Astrocyte of the hippocampus (primary cell): ENCODE measurements around the gene ITSN1.
"Not testable (repeated sequence)": the region's sequence is repeated elsewhere in the genome, so short reads cannot be mapped to it uniquely, and the experiment has no call there.

Source experiments
- DNase-seq: peaks from one replicate; pipeline ENCODE4 v3.0.0; 2011; ENCODE audit warnings: low read depth, low spot score

The ITSN1 gene

DNA sequence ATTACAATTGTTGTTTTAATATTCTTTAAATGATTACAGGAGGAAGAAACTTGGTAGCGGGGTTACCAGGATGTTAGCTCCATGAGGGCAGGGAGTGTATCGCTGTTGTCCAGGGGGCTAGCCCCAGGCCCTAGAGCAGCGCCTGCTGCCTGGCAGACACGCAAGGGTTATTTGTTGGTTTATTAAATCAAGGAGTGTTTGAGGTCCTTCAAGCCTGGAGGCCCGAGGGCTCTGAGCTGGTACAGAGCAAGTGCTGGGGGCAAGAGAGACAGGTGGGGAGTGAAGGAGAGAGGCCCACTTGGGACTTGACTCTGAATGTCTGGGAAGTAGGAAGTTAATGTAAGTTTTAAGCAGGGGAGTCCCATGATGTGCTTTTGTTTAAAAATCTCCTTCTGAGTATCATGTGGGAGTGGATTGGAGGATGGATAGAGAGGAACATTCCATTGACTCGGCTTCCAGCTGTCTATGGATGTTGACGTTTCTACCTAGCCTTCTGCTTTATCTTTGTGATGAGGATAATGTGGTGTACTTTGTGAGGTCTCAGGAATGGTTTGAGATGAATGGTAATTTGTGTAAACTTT, 8.7 kb downstream of the ITSN1 start:
- no peak for DNase-seq

DNA sequence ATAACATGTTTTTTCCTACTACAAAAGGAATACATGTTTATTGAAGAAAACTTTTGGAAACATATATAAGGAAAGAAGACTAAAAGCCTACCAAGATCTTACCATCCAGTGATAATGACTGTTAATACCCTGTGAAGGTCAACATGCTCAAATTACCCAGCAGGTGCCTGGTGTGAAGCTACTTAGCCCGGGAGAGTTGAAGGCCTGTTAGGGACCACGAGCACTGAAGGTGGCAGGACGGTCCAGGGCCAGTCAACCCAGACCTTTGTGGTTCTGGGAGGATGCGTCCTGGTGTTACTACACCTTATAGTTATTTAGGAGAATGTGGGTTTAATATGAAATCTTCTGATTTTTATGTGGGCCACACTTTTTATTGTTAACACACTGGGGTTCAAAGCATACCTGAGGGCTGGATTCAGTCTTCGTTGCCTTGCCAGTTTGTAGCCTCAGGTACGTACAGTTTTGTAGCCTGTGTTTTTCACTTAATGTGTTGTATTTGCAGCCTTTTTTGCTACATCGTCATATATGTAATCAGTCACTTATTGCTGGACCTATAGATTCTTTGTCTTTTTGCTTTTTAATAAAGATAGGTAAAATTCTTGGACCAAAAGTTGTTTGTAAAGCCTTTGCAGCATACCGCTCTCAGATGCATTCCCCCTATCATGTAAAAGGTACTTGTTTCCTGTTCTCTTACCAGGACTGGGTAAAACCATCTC, 9.8 kb downstream of the ITSN1 start:
- DNase-seq, result no peak

DNA sequence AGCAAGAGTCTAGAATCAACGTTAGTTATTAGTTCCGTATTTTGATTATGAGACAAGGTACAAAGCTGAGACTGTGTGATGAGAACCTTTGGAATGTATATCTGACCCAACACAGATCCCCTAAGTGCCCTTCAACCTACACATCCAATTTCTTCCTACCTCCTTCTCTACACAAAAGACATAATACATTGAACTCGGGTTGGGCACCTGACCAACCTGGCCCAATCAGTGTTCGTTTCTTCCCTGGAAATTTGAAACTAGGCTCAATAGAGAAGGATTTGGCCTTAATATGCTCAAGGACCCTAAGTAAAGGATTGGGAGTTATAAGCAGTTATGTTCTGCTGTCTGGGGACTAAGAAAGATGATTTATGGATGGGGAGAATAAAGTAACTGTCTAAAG, 12.1 kb downstream of the ITSN1 start:
- no peak for DNase-seq

DNA sequence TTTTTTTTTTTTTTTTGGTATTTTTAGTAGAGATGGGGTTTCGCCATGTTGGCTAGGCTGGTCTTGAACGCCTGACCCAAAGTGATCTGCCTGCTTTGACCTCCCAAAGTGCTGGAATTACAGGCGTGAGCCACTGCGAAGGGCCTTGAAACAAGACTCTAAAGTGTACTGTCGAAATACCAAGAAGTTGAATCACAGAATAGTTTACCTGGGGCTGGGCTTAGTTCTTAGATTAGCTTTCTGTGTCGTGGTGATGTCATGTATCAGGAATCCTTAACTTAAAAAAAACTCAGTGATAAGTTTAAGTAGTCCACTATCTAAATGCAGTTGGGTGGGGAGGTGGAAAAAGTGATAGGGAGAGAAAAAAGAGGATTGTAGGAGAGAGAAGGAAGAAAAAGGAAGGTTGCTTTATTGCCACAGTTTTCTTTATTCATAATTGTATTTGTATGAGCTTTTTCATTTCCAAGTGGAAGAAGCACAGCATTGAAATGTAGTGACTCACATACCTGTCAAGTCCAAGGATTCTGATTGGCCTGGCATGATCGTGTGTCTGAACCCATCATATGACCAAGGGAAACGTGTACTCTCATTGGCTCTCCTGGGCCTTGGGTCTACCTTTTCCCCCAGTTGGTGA, 13.4 kb downstream of the ITSN1 start:
- peak; percentile 93 for DNase-seq

DNA sequence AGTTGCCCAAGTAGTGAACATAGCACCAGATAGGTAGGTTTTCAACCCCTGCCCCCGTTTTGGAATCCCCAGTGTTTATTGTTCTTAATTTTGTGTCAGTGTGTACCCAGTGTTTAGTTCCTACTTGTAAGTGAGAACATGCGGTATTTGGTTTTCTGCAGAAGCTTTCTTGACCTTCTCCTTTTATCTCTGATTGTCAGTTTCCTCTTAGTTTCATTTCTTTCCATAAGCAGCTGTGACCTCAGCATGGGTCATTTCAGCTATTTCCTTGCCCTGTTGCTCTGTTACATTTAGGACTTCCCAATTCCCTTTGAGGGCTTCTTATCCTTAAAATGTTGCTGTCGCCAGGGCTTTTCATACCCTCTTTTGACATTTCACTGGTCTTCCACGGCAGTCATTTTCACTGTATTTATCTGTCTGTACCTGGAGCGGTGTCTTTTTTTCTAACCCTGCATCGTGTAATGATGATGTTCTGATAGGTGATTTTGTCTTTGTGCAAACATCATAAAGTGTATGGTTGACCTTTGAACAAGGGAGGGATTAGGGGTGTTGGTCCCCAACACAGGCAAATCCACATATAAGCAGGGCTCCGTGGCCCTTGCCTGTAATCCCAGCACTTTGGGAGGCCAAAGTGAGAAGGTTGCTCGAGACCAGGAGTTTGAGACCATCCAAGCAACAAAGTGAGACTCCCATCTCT, 15.0 kb downstream of the ITSN1 start:
- no peak for DNase-seq

DNA sequence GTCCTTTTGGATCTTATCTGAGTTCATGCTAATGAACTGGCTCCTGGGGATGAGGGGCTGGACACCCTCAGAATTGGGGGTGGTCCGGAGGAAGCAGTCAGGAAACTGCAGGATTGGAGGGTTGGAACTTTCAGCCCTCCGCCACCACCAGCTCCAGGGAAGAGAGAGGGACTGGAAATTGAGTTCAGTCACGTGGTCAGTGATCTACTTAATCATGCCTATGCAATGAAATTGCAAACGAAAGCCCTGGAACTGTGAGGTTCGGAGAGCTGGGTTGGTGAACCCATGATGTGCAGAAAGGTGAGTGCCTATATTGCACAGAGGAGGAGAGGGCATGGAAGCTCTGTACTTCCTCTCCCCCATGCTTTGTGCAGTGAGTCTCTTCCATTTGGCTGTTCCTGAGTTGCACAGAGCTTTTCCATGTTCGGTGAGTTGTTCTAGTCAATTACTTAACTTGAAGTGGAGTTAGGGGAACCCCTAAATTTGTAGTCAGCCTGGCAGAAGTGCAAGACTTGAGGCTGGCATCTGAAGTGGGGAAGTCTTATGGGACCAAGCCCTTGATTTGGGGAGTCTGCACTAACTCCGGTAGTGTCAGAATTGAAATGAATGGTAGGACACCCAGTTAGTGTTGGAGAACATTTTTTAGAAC, 16.7 kb downstream of the ITSN1 start:
- no peak for DNase-seq

DNA sequence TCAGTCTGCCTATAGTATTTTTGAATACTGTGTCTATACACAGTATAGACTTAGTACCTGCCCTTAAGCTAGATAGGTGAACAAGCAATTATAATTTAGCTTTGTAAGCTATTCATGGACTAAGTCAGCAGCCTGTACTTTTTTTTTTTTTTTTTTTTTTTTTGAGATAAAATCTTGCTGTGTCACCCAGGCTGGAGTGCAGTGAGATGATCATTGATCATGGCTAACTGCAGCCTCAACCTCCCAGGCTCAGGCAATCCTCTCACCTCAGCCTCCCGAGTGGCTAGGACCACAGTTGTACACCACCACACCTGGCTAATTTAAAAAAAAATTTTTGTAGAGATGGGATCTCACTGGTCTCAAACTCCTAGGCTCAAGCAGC, 17.3 kb downstream of the ITSN1 start:
- no peak for DNase-seq

DNA sequence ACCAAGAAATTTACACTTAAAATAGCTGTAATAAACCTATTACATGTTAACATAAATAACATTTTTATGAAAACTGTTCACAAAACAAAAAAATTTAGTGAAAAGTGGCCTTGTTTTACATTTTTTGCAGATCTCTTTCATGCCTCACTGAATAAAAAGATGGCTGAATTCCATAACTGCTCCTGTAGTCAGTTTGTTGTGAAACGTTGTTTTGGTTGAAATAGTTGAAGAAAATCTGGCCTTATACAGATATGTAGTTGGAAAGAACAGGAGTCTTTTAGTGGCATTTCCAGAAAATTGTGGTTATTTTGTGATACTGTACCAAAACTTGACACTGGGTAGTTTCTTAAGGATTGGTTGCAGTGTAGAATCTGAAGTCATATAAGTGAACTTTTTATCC, 18.1 kb downstream of the ITSN1 start:
- peak; percentile 48 for DNase-seq

DNA sequence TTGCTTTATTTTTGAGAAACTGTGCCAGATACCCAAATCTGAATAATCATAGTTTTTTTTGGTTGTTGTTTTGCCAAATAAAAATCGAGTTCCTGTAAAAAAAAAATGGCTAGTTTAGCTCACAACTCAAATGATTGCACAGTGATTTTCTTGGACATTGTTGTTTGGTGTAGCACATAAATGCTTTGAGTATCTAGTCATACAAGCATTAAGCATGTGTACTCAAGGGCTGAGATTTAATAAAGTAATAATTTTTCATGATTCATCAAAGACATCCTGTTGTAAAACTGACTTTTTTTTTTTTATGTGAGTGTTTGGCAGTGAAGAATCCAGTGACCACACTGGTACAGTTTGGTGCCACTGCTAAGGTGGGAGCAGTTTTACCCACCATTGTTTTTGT, 18.8 kb downstream of the ITSN1 start:
- DNase-seq, result no peak

DNA sequence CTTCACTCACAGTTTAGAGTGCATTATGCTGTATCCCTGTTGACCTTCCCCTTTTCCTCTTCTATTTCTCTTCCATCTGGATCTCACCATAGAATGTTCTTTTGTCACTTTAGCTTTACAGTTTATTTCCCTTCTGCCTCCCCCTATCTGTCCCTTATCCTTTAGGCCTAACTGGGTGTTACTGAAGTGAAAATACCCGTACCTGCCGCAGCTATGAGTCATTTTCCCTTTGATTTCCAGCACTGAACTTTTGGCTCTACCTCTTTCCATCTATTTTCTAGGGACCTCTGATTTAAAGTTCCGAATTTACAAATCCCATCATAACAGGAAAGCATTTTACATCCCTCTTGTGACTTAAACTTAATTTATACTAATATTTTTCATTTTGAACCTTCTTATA, 19.7 kb downstream of the ITSN1 start:
- no peak for DNase-seq

DNA sequence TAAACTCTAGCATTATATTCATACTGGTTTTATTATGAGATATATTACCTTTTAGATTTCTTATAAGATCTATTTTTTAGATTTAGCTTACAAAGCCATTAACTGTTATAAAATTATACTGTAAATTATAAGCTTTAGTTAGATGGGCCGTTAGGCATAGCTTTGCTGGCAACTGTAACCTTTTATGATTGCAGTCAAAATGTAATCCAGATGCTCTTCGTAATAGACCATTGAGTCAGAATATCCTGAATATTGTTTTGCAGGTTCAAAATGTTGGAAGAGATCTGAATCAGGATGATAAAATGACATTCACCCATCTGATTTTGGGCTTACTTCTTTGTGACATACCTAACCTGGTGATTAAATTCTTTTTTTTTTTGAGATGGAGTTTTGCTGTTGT, 20.9 kb downstream of the ITSN1 start:
- no peak for DNase-seq

DNA sequence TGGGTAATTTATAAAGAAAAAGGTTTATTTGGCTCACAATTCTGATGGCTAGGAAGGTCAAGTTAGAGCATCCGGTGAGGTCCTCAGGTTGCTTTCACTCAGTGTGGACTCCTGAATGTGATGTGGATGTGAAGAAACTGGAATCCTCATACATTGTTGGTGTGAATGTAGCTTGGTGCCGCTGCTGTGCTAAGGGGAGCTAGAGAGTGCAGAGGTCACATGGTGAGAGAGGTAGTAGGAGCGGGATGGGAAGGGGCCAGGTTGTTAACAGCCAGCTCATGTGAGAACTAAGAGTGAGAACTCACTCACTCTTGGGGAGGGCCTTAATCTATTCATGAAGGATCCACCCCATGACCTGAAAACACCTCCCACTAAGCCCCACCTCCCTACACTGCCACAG, 21.8 kb downstream of the ITSN1 start:
- DNase-seq, result no peak

DNA sequence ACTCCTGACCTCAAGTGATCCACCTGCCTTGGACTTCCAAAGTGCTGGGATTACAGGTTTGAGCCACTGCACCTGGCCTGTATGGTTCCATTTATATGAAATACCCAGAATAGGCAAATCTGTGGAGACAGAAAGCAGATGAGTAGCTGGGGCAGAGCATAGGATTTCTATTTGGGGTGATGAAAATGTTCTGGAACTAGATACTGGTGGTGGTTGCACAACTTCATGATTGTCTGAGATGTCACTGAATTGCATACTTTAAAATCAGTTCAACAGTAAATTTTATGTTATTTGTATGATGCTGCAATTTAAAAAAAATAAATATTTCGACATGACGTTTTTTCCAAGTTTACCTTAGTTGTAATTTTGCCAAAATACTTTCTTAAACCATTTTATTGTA, 23.9 kb downstream of the ITSN1 start:
- no peak for DNase-seq

DNA sequence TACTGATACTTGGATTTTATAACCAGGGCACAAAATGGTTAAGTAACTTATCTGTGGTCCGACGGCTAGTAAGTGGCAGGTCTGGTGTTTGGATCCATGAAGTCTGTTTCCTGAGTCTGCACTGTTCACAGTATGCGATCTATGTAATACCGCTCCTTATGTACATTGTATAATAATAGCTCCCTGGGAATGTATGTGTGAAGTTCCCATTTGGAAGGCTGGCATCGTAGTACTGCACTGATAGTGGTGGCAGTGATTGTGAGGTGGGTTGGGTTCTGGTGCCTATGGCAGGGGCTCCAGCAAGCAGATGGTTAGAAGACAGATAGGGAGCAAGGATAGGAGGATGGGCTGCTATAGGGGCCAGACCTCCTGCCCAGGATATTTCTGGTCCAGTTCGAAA, 25.3 kb downstream of the ITSN1 start:
- no peak for DNase-seq

DNA sequence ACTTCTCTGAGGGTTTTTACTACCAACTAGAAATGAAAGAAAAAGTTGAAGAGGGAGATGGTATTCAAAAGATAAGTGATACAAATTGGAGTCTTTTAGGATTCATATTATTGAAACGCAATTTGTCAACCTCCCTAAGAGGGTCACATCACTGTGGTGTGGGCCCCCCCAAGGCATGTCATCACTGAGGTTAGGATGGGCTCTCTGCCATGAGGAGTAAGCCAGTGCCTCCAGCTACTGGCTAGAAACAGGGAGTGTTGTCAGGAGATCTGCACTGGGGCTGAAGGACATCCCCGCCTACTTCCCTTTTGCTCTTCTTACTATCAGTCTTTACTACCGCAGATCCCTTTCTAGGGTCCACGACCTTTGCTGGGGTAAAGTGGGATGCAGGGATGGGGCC, 25.9 kb downstream of the ITSN1 start:
- DNase-seq, result no peak

DNA sequence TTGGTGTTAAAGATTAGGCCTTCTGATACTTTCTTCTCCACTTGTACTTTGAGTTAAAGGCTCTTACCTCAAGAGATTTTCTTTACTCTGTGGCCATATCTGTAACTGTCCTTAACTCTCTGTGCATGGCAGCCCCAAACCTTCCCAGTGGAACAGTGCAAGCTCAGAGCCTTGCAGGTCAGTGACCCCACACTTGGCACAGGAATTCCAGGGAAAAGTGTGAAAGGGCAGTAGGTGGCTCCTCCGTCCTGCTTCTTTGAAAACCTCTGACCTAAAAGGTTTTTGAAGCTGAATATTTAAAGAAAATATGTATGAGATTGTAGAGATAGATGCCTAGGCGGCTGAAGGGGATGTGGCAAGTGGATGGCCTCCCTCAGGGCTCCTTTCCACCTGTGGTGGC, 26.3 kb downstream of the ITSN1 start:
- no peak for DNase-seq

DNA sequence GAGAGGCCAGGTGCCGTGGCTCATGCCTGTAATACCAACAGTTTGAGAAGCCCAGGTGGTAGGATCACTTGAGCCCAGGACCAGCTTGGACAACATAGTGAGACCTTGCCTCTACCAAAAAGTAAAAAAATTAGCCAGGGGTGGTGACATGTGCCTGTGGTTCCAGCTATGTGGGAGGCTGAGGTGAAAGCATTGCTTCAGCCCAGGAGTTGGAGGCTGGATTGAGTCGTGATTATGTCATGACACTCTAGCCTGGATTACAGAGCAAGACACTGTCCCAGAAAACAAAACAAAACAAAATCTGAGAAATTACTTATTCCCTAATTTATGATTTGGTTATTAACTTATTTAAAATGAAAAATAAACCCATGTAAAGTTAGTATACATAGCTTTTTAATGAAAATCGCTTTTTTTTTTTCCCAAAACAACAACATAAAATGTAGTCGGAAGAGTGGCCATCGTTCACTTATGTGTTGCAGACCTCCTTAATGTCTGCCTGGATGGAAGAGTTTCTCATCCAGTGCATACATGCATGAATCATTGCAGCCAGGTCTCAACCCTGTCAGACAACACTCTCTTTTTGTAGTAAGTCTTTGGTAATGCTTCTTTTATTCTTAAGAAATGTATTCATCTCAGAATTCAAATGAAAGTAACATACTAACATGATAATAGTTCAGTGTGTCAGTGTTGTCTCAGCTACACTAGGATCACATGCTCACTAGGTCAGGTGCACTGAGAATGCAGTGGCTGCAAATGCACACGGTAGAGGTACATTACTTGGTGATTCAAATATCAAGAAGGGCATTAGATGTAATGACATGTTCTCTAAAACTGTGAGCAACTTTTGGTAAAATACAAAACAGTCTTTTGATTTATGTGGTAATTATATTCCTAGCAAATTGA, 28.0 kb downstream of the ITSN1 start:
- DNase-seq, result no peak

DNA sequence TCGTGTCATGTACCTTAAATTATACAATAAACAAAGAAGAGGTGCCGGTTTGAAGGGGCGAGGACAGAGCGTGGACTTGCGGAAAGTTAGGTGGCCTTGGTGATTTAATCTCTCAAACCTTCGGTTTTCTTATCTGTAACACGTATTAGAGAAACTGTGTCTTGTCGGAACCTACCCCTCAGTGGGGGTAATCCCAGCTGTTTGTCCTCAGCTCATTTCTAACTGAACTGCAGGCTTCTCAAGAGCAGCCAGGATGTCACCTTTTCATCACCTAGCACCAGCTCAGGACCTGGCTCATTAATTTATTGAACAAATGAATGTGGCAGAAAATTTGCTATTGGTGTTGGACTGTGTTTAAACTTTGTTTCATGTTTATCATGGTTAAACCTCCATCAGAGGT, 31.2 kb downstream of the ITSN1 start:
- no peak for DNase-seq

DNA sequence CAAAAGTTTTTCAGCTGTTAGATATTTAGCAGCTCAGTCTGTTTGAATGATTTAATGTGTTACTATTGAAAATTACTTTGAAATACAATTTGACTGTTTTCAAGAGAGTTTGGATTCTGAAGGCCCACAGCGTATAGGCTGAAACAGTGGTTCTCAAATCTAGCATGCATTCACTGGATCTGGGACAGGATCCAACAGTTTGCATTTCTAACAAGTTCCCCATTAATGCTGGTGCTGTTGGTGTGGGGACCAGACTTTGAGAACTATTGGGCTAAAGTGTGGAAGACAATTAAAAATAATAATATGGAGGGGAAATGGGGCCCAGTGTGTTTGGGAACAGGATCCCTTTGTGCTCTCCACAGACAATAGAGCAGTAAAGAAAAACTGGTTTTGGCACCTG, 31.9 kb downstream of the ITSN1 start:
- peak; percentile 25 for DNase-seq

DNA sequence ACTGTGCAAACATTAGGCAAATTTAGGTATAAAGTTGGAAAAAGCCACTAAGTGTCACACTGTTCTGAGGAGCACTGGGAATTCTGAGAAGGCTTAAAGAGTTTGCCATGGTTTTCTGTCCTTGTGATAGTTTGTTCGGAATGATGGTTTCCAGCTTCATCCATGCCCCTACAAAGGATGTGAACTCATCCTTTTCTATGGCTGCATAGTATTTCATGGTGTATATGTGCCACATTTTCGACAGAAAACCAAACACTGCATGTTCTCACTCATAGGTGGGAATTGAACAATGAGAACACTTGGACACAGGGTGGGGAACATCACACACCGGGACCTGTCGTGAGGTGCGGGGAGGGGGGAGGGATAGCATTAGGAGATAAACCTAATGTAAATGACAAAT, 34.4 kb downstream of the ITSN1 start:
- DNase-seq, result not testable (repeated sequence)

DNA sequence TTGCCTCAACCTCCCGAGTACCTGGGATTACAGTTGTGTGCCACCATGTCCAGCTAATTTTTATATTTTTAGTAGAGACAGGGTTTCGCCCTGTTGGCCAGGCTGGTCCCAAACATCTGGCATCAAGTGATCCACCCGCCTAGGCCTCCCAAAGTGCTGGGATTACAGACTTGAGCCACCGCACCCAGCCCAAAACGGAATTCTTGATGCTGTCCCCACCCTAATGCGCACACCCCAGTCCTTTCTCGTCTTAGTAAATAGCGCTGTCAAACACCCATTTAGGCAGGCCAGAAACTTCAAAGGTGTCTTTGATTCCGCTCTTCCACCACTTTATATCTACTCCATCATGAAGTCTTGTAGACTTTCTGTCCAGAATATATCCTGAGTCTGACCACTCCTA, 35.1 kb downstream of the ITSN1 start:
- no peak for DNase-seq
